Endothelial cell of hepatic sinusoid (primary cell): ENCODE results near the gene C10orf105.

ENCODE experiments used
- in situ Hi-C: cut with HindIII; loops from 2 replicates; pipeline ENCODE4 v1.10.0; 2017; ENCODE audit warnings: low sequenced_read_pairs

C10orf105 gene

GRCh38 chr10:71752391-71753090 lies 33.0 kb upstream of the C10orf105 start:
- in situ Hi-C loops = no loop called here

DNA sequence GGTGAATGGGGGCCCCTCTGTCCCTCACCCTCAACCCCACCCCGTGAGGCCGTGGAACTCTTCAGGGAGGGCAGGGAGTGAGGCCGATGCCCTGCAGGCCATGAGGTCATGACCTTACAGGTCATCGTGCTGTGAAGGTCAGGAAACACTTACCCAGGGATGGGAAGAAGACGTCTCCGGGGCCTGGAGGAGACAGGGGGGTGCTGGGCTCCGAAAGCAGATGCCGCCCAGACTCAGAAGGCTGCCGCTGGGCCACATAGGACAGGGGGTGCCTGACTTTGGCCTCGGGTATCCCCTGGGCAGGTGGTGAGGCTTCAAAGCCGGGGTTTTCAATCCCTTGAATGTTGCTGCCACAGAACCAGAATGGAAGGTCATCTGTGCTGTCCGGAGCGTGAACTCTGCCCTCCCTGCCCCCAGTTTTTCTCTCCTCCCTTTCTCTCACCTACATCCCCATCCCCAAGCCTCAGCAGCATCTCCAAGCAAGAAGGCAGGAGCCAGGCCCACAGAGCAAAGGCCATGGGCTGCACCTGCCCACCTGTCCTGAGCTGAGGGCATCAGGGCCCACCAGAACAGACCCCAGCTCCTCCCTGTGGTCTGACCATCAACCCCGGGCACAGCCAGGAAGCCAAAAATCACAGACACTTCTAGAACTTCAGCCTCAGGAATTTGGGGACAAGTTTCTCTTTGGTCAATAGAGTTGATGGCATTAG lies 32.1 kb upstream of the C10orf105 start:
- in situ Hi-C loops = no loop called here

DNA sequence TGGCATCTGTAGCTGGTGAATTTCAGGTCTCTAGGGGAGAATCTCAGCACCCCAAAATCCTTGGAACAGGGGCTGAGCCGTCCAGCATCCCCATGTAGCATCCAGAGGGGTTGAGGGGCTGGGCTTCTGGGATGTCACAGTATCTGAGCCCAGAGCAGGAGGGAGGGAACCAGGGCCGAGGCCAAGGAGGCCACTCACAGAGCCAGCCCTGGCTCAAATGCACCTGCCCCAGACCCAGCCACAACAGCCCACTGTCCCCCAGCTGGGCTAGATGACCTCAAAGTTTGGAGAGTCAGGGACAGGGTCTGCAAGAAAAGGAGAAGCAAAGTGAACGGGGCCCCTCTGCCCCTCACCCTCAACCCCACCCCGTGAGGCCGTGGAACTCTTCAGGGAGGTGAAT lies 31.4 kb upstream of the C10orf105 start:
- in situ Hi-C loops = no loop called here

- in situ Hi-C loops = no loop called here
Measured at GRCh38 chr10:71750124-71750841, 30.7 kb upstream of the C10orf105 start.

DNA sequence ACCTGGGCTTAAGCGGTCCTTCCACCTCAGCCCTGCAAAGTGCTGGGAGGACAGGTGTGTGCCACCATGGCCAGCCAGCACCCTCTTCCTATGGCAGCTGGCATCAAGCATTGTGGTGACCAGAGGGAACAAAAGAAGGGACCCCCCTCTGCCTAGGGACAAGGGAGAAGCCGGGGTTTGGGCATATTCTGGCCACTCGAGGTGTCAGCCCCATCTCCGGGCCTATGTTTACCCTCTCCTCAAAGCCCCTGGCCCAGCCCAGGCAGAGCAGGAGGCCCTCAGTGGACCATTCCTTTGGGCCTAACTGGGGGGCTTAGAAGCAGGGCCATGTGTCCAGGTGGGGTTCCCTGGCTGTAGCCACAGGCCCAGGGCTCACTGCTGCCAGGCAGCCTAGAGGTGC lies 29.8 kb upstream of the C10orf105 start:
- in situ Hi-C loops = no loop called here

- in situ Hi-C loops = no loop called here
Measured at GRCh38 chr10:71748671-71749191, 29.2 kb upstream of the C10orf105 start.

GRCh38 chr10:71747551-71748523 lies 28.3 kb upstream of the C10orf105 start:
- in situ Hi-C loops = no loop called here

DNA sequence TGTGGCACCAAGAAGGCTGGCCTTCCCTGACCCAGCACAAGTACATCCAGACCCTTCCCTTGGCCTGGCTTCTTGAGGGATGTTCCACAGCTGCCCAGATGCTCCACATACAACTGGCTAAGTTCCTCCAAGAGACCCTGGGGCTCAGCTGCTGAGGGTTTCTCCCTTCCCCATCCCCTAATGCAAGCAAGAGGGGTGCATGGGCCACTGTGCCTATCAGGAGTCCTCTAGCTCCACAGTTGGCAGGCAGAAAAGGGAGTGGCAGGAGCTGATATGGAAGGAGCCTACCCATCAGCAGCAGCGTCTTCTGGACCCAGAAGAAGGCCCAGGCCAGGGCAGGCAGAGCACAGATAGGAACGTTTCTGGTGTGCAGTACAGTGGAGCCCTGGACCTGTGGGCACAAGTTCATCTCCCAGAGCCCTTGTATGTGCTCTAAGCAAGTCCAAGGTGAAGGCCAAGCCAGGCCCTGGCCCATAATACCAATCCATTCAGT lies 27.5 kb upstream of the C10orf105 start:
- in situ Hi-C loops = no loop called here

DNA sequence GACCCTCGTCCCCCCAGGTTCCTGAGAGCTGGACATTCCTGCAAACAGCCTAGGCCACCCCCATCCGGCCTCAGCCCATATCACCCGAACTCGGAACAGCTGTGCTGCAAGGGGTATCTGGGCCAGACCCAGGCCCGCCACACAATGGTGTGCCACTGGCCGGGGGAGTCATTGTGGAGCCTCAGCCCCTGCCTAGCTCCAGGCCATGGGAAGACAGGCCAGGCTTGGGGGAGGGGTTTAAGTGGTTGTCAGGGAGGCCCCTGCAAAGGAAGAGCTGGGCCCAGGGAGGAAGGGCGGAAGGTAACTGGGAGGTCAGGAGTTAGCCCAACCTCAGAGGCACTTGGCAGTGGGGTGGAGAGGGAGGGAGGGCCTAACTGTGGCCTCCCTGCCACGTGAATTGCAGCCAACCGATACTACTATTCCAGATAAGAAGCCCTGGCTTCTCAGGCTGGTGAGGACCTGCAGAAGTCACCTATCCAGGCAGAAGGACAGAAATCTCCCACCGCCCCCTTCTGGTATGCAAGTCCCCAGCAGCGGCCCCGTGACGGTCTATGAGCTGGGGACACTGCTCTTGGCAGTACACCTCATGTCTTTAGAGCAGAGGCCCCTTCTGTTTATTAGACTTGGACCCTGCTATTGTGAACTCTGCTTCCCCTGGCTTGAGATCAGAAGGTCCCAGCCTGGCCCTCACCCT lies 26.9 kb upstream of the C10orf105 start:
- in situ Hi-C loops = no loop called here

GRCh38 chr10:71745664-71746250 lies 26.2 kb upstream of the C10orf105 start:
- in situ Hi-C loops = no loop called here

DNA sequence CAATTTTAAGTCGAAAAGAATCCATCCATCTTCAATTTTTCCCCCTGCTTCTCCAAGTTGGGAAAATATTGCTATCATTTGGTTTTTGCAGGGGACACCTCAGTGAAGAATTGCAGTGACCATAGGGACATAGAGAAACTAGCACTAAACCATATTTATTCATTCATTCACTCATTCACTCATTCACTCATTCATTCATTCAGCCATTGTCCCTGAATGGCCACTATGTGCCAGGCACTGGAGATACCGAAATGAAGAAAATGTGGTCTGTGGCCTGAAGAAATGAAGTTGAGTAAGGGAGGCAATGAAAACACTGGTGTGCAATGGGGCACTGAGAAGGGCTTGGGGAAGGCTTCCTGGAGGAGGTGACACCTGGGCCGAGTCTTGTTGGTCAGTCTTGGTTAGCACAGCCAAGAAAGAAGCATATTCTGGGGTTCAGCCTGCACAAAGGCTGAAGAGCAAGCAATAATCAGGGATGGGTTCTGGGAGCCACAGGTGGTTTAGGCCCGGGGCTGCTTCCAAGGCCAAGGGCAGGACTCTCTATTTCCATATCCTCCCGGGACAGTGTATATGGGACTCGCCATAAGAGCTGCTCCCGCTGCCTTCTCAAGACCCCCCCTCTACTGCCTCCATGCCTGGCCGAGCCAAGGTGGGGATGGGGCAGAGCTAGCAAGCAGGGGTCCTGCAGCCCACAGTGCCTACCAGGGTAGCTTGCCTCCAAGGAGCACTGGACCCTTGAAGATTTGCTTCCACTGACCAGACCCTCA lies 25.5 kb upstream of the C10orf105 start:
- in situ Hi-C loops = no loop called here

GRCh38 chr10:71743866-71744265 lies 24.3 kb upstream of the C10orf105 start:
- in situ Hi-C loops = no loop called here

DNA sequence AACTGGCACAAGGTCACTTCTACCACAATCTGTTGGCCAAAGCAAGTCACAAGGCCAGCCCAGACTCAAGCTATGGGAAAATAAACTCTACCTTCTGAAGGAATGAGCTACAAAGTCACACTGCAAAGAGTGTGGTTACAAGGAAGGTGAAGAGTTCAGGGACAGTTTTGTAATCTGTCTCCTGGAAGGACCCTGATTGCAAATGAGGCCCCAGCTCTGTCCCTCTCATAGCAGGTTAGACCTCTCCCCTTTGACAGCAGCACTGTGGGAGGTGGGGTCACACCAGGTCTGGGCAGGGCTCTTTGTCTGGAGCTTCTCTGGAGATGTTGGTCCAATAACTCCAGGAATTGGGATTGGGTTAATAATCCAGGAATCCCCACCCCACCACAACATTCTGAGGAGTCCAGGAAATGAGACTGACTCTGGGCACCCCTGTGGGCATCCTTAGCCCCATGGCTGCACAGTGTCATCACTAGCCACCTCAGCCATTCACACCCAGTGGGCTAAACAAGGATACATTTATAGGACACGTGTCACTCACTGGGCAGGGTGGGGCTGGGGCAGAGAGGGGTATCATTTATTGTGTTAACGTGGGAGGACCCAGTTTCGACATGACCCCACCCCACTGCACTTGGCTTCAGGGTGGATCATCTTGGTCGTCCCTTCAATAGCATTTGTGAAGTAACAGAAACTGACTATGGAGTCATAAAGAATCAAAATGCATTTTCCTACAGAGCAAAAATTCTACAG lies 23.7 kb upstream of the C10orf105 start:
- in situ Hi-C loops = no loop called here

GRCh38 chr10:71742301-71743088 lies 22.9 kb upstream of the C10orf105 start:
- in situ Hi-C loops = no loop called here

- in situ Hi-C loops = no loop called here
Measured at GRCh38 chr10:71741671-71742070, 22.1 kb upstream of the C10orf105 start.

GRCh38 chr10:71741029-71741428 lies 21.5 kb upstream of the C10orf105 start:
- in situ Hi-C loops = no loop called here

GRCh38 chr10:71740069-71740653 lies 20.6 kb upstream of the C10orf105 start:
- in situ Hi-C loops = no loop called here
